ENCODE results near the gene CENPO. TPM values are rescaled to one million over a fixed set of nuclear protein-coding genes. Genes with fewer than 3 reads are reported as not detected.

CENPO gene
- total RNA-seq, 1 donor from 2014 or later = 28.8 TPM

DNA sequence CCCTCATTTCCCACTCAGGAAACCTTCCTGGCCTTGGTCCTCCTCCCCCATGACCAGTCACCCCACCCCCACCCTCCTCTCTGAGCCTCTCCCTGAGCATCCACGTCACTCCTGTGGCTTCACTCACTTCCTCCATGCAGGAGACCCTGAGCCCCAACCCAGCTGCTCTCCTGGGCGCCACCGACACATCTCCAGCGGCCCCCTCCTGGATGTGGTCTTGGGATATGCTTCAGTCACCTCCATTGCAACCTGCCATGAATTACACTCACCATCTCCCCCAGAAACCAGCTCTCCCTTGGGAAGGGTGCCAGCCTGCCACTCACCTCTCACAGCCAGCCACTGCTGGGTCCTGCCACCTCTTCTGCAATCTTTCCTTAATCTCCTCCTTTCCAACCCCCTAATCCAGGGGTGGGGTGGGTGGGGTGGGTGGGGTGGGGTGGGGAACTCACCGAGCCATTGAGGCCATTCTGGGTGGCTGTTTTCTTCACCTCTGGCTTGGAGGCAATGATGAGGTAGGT is 44.8 kb downstream of the CENPO start:
- Mint-ChIP-seq H3K27me3 (no peaks in the 10 kb centered on the region), H3K9me3 (ENCODE audit: low read depth) (no peaks in the 10 kb centered on the region), H3K27ac (no peak overlapping the region), H3K4me3 (ENCODE audit: low read depth) (no peak overlapping the region), H3K4me1 (ENCODE audit: low read depth) (peaks cover 2% of the 10 kb centered on the region), H3K36me3 (ENCODE audit: insufficient read depth) (peaks cover 4% of the 10 kb centered on the region)
- DNase-seq (ENCODE audit: low spot score, unreplicated experiment) = no peak
- no peak for TF ChIP-seq CTCF (IDR thresholded peaks at IDR 0.05; ENCODE audit: unreplicated experiment)

- Mint-ChIP-seq H3K4me3 (ENCODE audit: low read depth) (no peak overlapping the region), H3K27me3 (no peaks in the 10 kb centered on the region), H3K4me1 (ENCODE audit: low read depth) (no peaks in the 10 kb centered on the region), H3K9me3 (ENCODE audit: low read depth) (no peaks in the 10 kb centered on the region), H3K36me3 (ENCODE audit: insufficient read depth) (peaks cover 4% of the 10 kb centered on the region), H3K27ac (no peak overlapping the region)
- DNase-seq (ENCODE audit: low spot score, unreplicated experiment) = no peak
- TF ChIP-seq CTCF (IDR thresholded peaks at IDR 0.05; ENCODE audit: unreplicated experiment) = no peak
Measured at GRCh38 chr2:24838541-24838940, 45.3 kb downstream of the CENPO start.

DNA sequence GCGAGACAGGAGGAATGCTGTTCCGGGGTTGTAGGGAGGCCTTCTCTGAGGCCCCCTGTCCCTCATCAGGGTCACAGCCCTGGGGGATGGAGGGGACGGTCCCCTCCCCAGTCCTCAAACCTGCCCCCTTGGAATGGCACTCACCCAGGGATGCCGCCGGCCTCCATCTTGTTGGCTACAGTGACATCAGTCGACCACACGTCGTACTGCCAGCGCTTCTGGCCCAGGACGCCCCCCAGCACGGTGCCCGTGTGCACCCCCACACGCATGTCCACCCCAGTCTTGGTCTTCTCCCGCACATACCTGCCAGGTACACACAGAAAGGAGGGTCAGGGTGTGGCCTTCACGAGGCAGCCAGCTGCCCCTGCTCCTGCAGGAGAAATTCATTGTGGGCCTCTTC is 46.5 kb downstream of the CENPO start:
- Mint-ChIP-seq H3K27ac (no peak overlapping the region), H3K27me3 (no peaks in the 10 kb centered on the region), H3K9me3 (ENCODE audit: low read depth) (no peaks in the 10 kb centered on the region), H3K36me3 (ENCODE audit: insufficient read depth) (peaks cover 4% of the 10 kb centered on the region), H3K4me1 (ENCODE audit: low read depth) (no peaks in the 10 kb centered on the region), H3K4me3 (ENCODE audit: low read depth) (no peak overlapping the region)
- TF ChIP-seq CTCF (IDR thresholded peaks at IDR 0.05; ENCODE audit: unreplicated experiment) = no peak
- DNase-seq (ENCODE audit: low spot score, unreplicated experiment) = no peak

- H3K9me3 Mint-ChIP-seq (ENCODE audit: low read depth) = no peaks in the 10 kb centered on the region
- H3K27me3 Mint-ChIP-seq = no peaks in the 10 kb centered on the region
- H3K4me3 Mint-ChIP-seq (ENCODE audit: low read depth) = no peak overlapping the region
- no peak for DNase-seq (ENCODE audit: low spot score, unreplicated experiment)
- no peak for TF ChIP-seq CTCF (IDR thresholded peaks at IDR 0.05; ENCODE audit: unreplicated experiment)
- H3K4me1 Mint-ChIP-seq (ENCODE audit: low read depth) = no peaks in the 10 kb centered on the region
- no peak overlapping the region for H3K27ac Mint-ChIP-seq
- peaks cover 4% of the 10 kb centered on the region for H3K36me3 Mint-ChIP-seq (ENCODE audit: insufficient read depth)
Measured at GRCh38 chr2:24840164-24840869, 47.1 kb downstream of the CENPO start.

DNA sequence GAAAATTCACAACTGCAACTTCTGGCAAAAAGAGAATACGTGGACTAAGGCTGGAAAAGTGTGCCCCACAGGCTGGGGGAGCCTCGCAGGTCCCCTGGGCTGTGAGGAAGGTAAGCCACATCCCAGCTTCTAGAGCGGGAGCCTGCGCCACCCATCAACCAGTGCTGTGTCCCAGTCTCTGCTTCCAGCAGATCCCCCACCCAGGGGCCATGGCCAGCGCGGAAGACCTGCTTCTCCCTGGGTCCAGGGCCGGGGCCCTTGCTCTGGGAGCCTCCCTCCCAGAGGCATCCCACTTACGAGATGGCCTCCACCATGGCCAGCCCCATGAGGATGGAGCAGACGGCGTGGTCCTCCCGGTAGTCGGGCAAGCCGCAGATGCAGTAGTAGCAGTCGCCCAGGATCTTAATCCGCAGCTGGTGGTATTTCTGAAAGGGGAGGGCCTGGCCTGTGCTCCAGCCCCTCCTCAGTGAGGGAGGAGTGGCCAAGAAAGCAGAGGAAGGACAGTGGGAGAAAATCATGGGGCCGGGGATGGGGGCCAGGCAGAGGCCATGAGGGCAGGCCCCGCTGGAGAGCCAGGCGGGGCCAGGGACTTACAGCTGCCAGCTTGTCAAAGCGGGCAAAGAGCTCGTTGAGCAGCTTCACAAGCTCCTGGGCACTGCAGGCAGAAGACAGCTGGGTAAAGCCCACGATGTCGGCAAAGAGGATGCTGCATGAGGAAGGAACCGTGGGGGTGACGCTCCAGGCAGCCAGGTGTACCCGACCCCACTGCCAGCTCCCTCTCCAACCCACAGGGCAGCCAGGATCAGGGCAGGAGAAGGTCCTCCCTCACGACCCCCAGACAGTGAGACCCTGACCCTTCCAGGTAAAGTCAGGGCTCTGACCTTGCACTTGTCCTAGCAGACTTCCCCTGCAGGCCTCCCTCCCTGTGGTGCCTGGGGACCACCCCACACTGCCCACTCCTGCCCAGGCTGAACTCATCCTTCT is 48.0 kb downstream of the CENPO start:
- TF ChIP-seq CTCF (IDR thresholded peaks at IDR 0.05; ENCODE audit: unreplicated experiment) = no peak
- Mint-ChIP-seq H3K27me3 (no peaks in the 10 kb centered on the region), H3K9me3 (ENCODE audit: low read depth) (no peaks in the 10 kb centered on the region), H3K4me3 (ENCODE audit: low read depth) (no peak overlapping the region), H3K4me1 (ENCODE audit: low read depth) (no peaks in the 10 kb centered on the region), H3K36me3 (ENCODE audit: insufficient read depth) (peaks cover 4% of the 10 kb centered on the region), H3K27ac (no peak overlapping the region)
- DNase-seq (ENCODE audit: low spot score, unreplicated experiment) = no peak

All from progenitor cell of endocrine pancreas (in vitro differentiated cells).